ENCODE results near the gene CTAGE9. TPM values are rescaled to one million over a fixed set of nuclear protein-coding genes. Genes with fewer than 3 reads are reported as not detected.

CTAGE9 gene, protein sequence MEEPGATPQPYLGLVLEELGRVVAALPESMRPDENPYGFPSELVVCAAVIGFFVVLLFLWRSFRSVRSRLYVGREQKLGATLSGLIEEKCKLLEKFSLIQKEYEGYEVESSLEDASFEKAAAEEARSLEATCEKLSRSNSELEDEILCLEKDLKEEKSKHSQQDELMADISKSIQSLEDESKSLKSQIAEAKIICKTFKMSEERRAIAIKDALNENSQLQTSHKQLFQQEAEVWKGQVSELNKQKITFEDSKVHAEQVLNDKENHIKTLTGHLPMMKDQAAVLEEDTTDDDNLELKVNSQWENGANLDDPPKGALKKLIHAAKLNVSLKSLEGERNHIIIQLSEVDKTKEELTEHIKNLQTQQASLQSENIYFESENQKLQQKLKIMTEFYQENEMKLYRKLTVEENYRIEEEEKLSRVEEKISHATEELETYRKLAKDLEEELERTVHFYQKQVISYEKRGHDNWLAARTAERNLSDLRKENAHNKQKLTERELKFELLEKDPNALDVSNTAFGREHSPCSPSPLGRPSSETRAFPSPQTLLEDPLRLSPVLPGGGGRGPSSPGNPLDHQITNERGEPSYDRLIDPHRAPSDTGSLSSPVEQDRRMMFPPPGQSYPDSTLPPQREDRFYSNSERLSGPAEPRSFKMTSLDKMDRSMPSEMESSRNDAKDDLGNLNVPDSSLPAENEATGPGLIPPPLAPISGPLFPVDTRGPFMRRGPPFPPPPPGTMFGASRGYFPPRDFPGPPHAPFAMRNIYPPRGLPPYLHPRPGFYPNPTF
- not detected in 2 replicates for total RNA-seq

DNA sequence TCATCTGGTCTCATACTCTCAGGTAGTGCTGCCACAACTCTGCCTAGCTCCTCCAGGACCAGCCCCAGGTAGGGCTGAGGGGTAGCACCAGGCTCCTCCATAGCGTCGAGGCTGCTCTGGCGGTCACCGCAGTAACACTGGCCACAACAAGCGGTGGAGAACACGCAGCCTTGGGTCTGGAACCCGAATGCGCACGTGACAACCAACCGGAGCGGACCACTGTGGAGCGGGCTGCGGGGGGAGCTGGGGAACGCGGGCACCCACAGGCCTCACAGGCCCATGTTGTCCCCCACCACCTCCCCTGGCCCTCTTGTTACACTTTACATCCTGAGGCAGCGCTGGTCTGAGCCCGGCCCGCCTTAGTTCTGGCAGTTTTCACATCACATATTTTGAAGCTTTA is at the start of gene CTAGE9:
CTAGE9 (minus strand) TSS at position 101 of the 400 bp plus-strand sequence; CDS start at position 101, 0 bp downstream.

Other genes with a start within 250 kb of the CTAGE9 start
- gene ARG1, start 137.8 kb downstream of the CTAGE9 start, total RNA-seq, result not detected in 2 replicates
- gene MED23, start 82.8 kb downstream of the CTAGE9 start, total RNA-seq, result 18.2 and 20.4 TPM in 2 replicates
- not detected in 2 replicates for gene ENPP3, start 73.7 kb downstream of the CTAGE9 start, total RNA-seq
- gene OR2A4, start 9.6 kb downstream of the CTAGE9 start, total RNA-seq, result not detected in 2 replicates
- 0.64 and 1.9 TPM in 2 replicates for gene ENPP1, start 97.0 kb upstream of the CTAGE9 start, total RNA-seq
- gene CCN2, start 240.4 kb upstream of the CTAGE9 start, total RNA-seq, result 560 and 614 TPM in 2 replicates